ENCODE results near the gene HES3.
A peak's percentile ranks its signal among the peaks of the same experiment; 100 is the strongest.

HES3 gene

GRCh38 chr1:6220236-6220635, 23.7 kb upstream of the HES3 start:
- no peak for DNase-seq

GRCh38 chr1:6221210-6221784, 22.7 kb upstream of the HES3 start:
- no peak for DNase-seq

- no peak for DNase-seq
Measured at GRCh38 chr1:6222636-6223035, 21.3 kb upstream of the HES3 start.

GRCh38 chr1:6223617-6224016, 20.4 kb upstream of the HES3 start:
- DNase-seq = no peak

- no peak for DNase-seq
Measured at GRCh38 chr1:6224718-6225117, 19.3 kb upstream of the HES3 start.

- DNase-seq = no peak
Measured at GRCh38 chr1:6225651-6226050, 18.3 kb upstream of the HES3 start.

- DNase-seq = no peak
Measured at GRCh38 chr1:6233376-6233775, 10.6 kb upstream of the HES3 start.

- no peak for DNase-seq
Measured at GRCh38 chr1:6234502-6235295, 9.3 kb upstream of the HES3 start.

- DNase-seq = no peak
Measured at GRCh38 chr1:6235296-6235677, 8.7 kb upstream of the HES3 start.

- DNase-seq = no peak
Measured at GRCh38 chr1:6237093-6237492, 6.9 kb upstream of the HES3 start.

- no peak for DNase-seq
Measured at GRCh38 chr1:6239213-6239752, 4.7 kb upstream of the HES3 start.

GRCh38 chr1:6239950-6240768, 3.8 kb upstream of the HES3 start:
- DNase-seq = no peak

- DNase-seq = no peak
Measured at GRCh38 chr1:6241107-6241886, 2.7 kb upstream of the HES3 start.

- DNase-seq = no peak
Measured at GRCh38 chr1:6241887-6242740, 1.9 kb upstream of the HES3 start.

- no peak for DNase-seq
Measured at GRCh38 chr1:6243053-6243834, 735 bp upstream of the HES3 start.

- no peak for DNase-seq
Measured at GRCh38 chr1:6244401-6245049, 546 bp downstream of the HES3 start.

GRCh38 chr1:6245086-6245868, 1.3 kb downstream of the HES3 start:
- peak; percentile 27 to 78 (median 70) for DNase-seq

GRCh38 chr1:6245869-6246496, 2.0 kb downstream of the HES3 start:
- DNase-seq = peak in 4 of 6 experiments; percentile 11 to 29 (median 16)
